ENCODE results near the gene ARMH3.

DNA sequence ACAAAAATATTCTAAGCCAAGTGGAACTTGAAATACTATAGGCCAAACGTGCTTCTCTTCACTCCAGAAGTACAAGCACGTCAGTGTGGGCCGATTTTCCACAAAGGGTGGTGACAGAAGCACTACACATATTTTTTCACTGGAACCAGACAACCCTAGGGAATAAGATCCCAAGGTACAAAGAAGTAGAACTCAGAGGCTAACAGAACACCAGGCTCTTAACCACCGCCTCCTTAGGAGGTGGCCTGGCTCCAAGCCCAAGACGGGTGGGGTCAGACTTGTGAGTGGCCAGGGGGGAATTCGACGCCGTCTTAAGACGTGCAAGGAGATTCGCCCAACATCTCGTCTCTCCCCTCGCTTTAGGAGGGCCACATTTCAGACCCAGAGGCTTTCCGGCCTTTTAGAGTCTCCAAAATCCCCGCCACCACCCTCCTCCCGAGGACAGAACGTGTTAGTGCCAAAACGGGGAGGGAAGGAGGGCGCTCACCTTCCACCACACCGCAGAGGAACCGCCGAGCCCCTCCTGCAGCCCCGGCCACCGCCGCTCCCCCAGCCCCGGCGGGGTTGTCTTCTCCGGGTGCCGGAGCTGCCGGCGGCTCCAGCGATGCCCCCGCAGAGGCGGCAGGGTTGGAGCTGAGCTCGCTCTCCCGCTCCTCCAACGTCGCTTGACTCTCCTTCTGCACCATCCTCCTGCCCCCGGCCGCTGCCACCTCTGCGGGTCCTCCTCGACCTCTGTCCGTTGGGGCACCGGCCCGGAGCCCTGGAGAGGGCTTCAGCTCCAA is 238.4 kb downstream of the ARMH3 start:
- TF ChIP-seq, protein P1, sequence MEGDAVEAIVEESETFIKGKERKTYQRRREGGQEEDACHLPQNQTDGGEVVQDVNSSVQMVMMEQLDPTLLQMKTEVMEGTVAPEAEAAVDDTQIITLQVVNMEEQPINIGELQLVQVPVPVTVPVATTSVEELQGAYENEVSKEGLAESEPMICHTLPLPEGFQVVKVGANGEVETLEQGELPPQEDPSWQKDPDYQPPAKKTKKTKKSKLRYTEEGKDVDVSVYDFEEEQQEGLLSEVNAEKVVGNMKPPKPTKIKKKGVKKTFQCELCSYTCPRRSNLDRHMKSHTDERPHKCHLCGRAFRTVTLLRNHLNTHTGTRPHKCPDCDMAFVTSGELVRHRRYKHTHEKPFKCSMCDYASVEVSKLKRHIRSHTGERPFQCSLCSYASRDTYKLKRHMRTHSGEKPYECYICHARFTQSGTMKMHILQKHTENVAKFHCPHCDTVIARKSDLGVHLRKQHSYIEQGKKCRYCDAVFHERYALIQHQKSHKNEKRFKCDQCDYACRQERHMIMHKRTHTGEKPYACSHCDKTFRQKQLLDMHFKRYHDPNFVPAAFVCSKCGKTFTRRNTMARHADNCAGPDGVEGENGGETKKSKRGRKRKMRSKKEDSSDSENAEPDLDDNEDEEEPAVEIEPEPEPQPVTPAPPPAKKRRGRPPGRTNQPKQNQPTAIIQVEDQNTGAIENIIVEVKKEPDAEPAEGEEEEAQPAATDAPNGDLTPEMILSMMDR (IDR thresholded peaks at IDR 0.05; ENCODE audit: low read depth, low read length): no peak
- TF ChIP-seq POLR2A (IDR thresholded peaks at IDR 0.05; ENCODE audit: extremely low read depth, insufficient read length): no peak
